Measurements from ENCODE around the gene SLC10A7.

Gene SLC10A7

GRCh38 chr4:146445198-146446150, 76.3 kb downstream of the SLC10A7 start:
- H3K36me3 ChIP-seq = peaks cover 10% of the 10 kb centered on the region; the same call in 1 of the 2 replicates
- H3K4me2 ChIP-seq = no peak overlapping the region
- no peak overlapping the region for H3K4me3 ChIP-seq
- H3K9me3 ChIP-seq = peaks cover 6% of the 10 kb centered on the region; the same call in 1 of the 2 replicates
- no peaks in the 10 kb centered on the region for H3K4me1 ChIP-seq
- H3K27me3 ChIP-seq = no peaks in the 10 kb centered on the region
- no peak overlapping the region for H3K9ac ChIP-seq
- H4K20me1 ChIP-seq = no peaks in the 10 kb centered on the region
- no peak overlapping the region for H3K27ac ChIP-seq
- TF ChIP-seq Cebpa-rat (IDR thresholded peaks at IDR 0.05) = no peak

DNA sequence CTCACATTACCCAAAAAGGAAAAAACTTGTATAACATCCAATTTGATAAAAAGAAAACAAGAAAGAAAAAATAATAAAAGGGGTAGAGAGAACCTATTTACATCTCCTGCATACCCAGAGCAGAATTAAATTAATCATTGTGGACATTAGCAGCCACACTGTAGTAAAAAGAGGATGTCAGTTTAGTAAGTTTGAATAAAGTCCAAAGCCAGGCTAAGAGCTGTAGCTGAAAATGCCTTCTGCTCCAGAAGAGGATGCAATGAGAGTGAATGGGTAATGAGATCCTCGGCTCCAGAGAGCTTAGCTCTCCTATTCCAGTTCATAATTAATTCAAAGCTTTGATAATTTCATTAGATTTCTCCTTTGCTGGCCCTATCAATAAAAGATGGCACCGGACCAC, 78.2 kb downstream of the SLC10A7 start:
- no peaks in the 10 kb centered on the region for H3K27me3 ChIP-seq
- H3K27ac ChIP-seq = no peak overlapping the region
- H3K9ac ChIP-seq = no peak overlapping the region
- no peak overlapping the region for H3K4me2 ChIP-seq
- no peaks in the 10 kb centered on the region for H4K20me1 ChIP-seq
- peaks cover 6% of the 10 kb centered on the region; the same call in 1 of the 2 replicates for H3K9me3 ChIP-seq
- no peaks in the 10 kb centered on the region for H3K4me1 ChIP-seq
- no peak for TF ChIP-seq Cebpa-rat (IDR thresholded peaks at IDR 0.05)
- H3K36me3 ChIP-seq = peaks cover 10% of the 10 kb centered on the region; the same call in 1 of the 2 replicates
- H3K4me3 ChIP-seq = no peak overlapping the region

GRCh38 chr4:146442801-146443200, 78.9 kb downstream of the SLC10A7 start:
- TF ChIP-seq Cebpa-rat (IDR thresholded peaks at IDR 0.05) = no peak
- Histone ChIP-seq H4K20me1 (no peaks in the 10 kb centered on the region), H3K27me3 (no peaks in the 10 kb centered on the region), H3K9me3 (peaks cover 6% of the 10 kb centered on the region; the same call in 1 of the 2 replicates), H3K4me2 (no peak overlapping the region), H3K4me1 (no peaks in the 10 kb centered on the region), H3K27ac (no peak overlapping the region), H3K4me3 (no peak overlapping the region), H3K9ac (no peak overlapping the region), H3K36me3 (peaks cover 10% of the 10 kb centered on the region; the same call in 1 of the 2 replicates)

DNA sequence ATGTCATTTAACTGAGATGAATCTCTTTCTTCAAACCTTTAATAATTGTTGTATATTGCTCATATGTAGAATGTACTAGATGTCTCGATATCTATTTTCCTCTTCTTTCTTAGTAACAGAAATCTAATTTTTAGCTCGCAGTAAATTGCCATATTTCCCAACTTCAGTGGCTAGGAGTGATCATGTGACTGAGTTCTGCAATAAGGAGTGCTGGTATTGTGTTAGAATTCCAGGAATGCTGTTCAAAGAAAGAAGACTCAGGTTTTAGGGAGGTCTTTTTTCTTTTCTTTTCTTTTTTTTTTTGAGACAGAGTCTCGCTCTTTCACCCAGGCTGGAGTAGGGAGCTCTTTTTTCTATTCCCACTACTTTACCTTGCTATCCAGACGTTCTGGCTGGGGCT, 81.7 kb downstream of the SLC10A7 start:
- H3K27me3 ChIP-seq = no peaks in the 10 kb centered on the region
- no peak for TF ChIP-seq Cebpa-rat (IDR thresholded peaks at IDR 0.05)
- no peaks in the 10 kb centered on the region for H3K4me1 ChIP-seq
- no peaks in the 10 kb centered on the region for H3K36me3 ChIP-seq
- no peak overlapping the region for H3K4me3 ChIP-seq
- no peak overlapping the region for H3K9ac ChIP-seq
- no peak overlapping the region for H3K27ac ChIP-seq
- H4K20me1 ChIP-seq = no peaks in the 10 kb centered on the region
- H3K9me3 ChIP-seq = no peaks in the 10 kb centered on the region
- H3K4me2 ChIP-seq = no peak overlapping the region

DNA sequence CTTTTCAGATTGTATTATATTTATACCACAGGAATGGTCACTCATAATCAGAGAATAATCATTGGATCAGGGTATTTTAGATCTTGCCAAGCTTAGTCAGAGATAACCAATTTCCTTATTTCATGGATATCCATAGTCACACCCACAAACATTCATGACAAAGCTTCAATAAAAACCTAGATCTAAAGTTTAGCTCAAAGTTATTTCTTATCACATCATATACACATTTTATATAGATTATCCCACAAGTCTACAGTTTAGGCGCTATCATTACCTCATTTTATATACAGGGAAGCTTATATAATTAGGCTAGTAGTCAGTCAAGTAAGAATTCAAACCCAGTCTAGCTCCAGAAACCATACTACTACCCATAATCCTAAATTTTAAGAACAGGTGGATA, 82.3 kb downstream of the SLC10A7 start:
- Histone ChIP-seq H3K36me3 (no peaks in the 10 kb centered on the region), H3K27ac (no peak overlapping the region), H3K9me3 (no peaks in the 10 kb centered on the region), H3K27me3 (no peaks in the 10 kb centered on the region), H3K4me2 (no peak overlapping the region), H3K4me3 (no peak overlapping the region), H3K9ac (no peak overlapping the region), H4K20me1 (no peaks in the 10 kb centered on the region), H3K4me1 (no peaks in the 10 kb centered on the region)
- no peak for TF ChIP-seq Cebpa-rat (IDR thresholded peaks at IDR 0.05)

GRCh38 chr4:146437778-146438177, 84.0 kb downstream of the SLC10A7 start:
- Histone ChIP-seq H3K36me3 (no peaks in the 10 kb centered on the region), H3K9ac (no peak overlapping the region), H3K9me3 (no peaks in the 10 kb centered on the region), H4K20me1 (no peaks in the 10 kb centered on the region), H3K27ac (no peak overlapping the region), H3K4me3 (no peak overlapping the region), H3K4me2 (no peak overlapping the region), H3K4me1 (no peaks in the 10 kb centered on the region), H3K27me3 (no peaks in the 10 kb centered on the region)
- TF ChIP-seq Cebpa-rat (IDR thresholded peaks at IDR 0.05) = no peak

GRCh38 chr4:146436423-146437162, 85.1 kb downstream of the SLC10A7 start:
- TF ChIP-seq Cebpa-rat (IDR thresholded peaks at IDR 0.05) = no peak
- H3K27ac ChIP-seq = no peak overlapping the region
- H3K4me2 ChIP-seq = no peak overlapping the region
- H4K20me1 ChIP-seq = no peaks in the 10 kb centered on the region
- H3K4me1 ChIP-seq = no peaks in the 10 kb centered on the region
- H3K36me3 ChIP-seq = no peaks in the 10 kb centered on the region
- H3K9ac ChIP-seq = no peak overlapping the region
- H3K9me3 ChIP-seq = no peaks in the 10 kb centered on the region
- no peaks in the 10 kb centered on the region for H3K27me3 ChIP-seq
- no peak overlapping the region for H3K4me3 ChIP-seq

GRCh38 chr4:146435962-146436361, 85.8 kb downstream of the SLC10A7 start:
- Histone ChIP-seq H3K9me3 (no peaks in the 10 kb centered on the region), H3K27ac (no peak overlapping the region), H4K20me1 (no peaks in the 10 kb centered on the region), H3K4me2 (no peak overlapping the region), H3K36me3 (no peaks in the 10 kb centered on the region), H3K4me1 (no peaks in the 10 kb centered on the region), H3K27me3 (no peaks in the 10 kb centered on the region), H3K4me3 (no peak overlapping the region), H3K9ac (no peak overlapping the region)
- TF ChIP-seq Cebpa-rat (IDR thresholded peaks at IDR 0.05) = no peak

DNA sequence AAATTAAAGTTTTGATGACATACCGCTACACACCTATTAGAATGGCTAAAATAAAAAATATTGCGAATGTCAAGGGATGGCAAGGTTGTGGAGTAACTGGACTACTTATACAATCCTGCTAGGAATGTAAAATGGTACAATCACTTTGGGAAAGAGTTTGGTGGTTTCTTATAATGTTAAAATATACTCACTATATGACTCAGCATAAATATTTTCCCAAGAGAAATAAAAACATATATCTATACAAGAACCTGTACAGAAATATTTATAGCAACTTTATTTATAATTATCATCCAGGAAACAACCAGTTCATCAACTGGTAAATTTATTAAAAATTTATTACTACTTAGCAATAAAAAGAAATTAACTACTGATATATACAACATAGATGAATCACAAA, 89.7 kb downstream of the SLC10A7 start:
- Histone ChIP-seq H3K9ac (no peak overlapping the region), H3K27me3 (no peaks in the 10 kb centered on the region), H3K9me3 (no peaks in the 10 kb centered on the region), H3K36me3 (no peaks in the 10 kb centered on the region), H3K4me1 (no peaks in the 10 kb centered on the region), H3K27ac (no peak overlapping the region), H3K4me2 (no peak overlapping the region), H4K20me1 (no peaks in the 10 kb centered on the region), H3K4me3 (no peak overlapping the region)
- no peak for TF ChIP-seq Cebpa-rat (IDR thresholded peaks at IDR 0.05)

- Histone ChIP-seq H3K9ac (no peak overlapping the region), H3K4me3 (no peak overlapping the region), H4K20me1 (no peaks in the 10 kb centered on the region), H3K27me3 (no peaks in the 10 kb centered on the region), H3K9me3 (no peaks in the 10 kb centered on the region), H3K4me1 (no peaks in the 10 kb centered on the region), H3K36me3 (no peaks in the 10 kb centered on the region), H3K27ac (no peak overlapping the region), H3K4me2 (no peak overlapping the region)
- no peak for TF ChIP-seq Cebpa-rat (IDR thresholded peaks at IDR 0.05)
Measured at GRCh38 chr4:146428298-146428697, 93.4 kb downstream of the SLC10A7 start.
